Activated naive CD4-positive, alpha-beta T cell treated with Interleukin-2 at 50 U/mL for 16 hours (primary cell): ENCODE data around the gene PET117.
"Not testable (repeated sequence)": the region's sequence is repeated elsewhere in the genome, so short reads cannot be mapped to it uniquely, and the experiment has no call there.

Source experiments
- DNase-seq: peaks from one replicate; pipeline ENCODE4 v3.0.0-alpha.2; 2020

The PET117 gene

GRCh38 chr20:18137412-18138265, at the start of gene PET117, which contains the start of gene KAT14:
Gene PET117, plus strand, starts transcription at chr20:18137863. Its CDS starts 93 bp downstream, at chr20:18137956.
Gene KAT14, plus strand, starts transcription at chr20:18137863. Its CDS starts 4,798 bp downstream, at chr20:18142661.
- peak; percentile 94 for DNase-seq

GRCh38 chr20:18088298-18088697, 49.4 kb upstream of the PET117 start:
- not testable (repeated sequence) for DNase-seq

GRCh38 chr20:18088841-18089240, 48.8 kb upstream of the PET117 start:
- DNase-seq, result not testable (repeated sequence)

GRCh38 chr20:18090044-18090443, 47.6 kb upstream of the PET117 start:
- no peak for DNase-seq

GRCh38 chr20:18090477-18090876, 47.2 kb upstream of the PET117 start:
- DNase-seq, result no peak

GRCh38 chr20:18091623-18092022, 46.0 kb upstream of the PET117 start:
- no peak for DNase-seq

- no peak for DNase-seq
Measured at GRCh38 chr20:18092890-18093289, 44.8 kb upstream of the PET117 start.

- no peak for DNase-seq
Measured at GRCh38 chr20:18093388-18093787, 44.3 kb upstream of the PET117 start.

- DNase-seq, result no peak
Measured at GRCh38 chr20:18094191-18094590, 43.5 kb upstream of the PET117 start.

GRCh38 chr20:18100569-18100968, 37.1 kb upstream of the PET117 start:
- not testable (repeated sequence) for DNase-seq

GRCh38 chr20:18101125-18101810, 36.4 kb upstream of the PET117 start:
- no peak for DNase-seq

GRCh38 chr20:18103497-18103896, 34.2 kb upstream of the PET117 start:
- DNase-seq, result no peak

- no peak for DNase-seq
Measured at GRCh38 chr20:18108326-18108725, 29.3 kb upstream of the PET117 start.

- DNase-seq, result not testable (repeated sequence)
Measured at GRCh38 chr20:18128574-18128973, 9.1 kb upstream of the PET117 start.

GRCh38 chr20:18132663-18133062, 5.0 kb upstream of the PET117 start:
- DNase-seq, result no peak

- no peak for DNase-seq
Measured at GRCh38 chr20:18133962-18134361, 3.7 kb upstream of the PET117 start.

- DNase-seq, result no peak
Measured at GRCh38 chr20:18138266-18138582, 561 bp downstream of the PET117 start.

- no peak for DNase-seq
Measured at GRCh38 chr20:18138639-18139583, 1.2 kb downstream of the PET117 start.

- no peak for DNase-seq
Measured at GRCh38 chr20:18139832-18140231, 2.2 kb downstream of the PET117 start.

GRCh38 chr20:18144541-18145099, 7.0 kb downstream of the PET117 start:
- DNase-seq, result no peak

- no peak for DNase-seq
Measured at GRCh38 chr20:18154342-18154741, 16.7 kb downstream of the PET117 start.

GRCh38 chr20:18156045-18156444, 18.4 kb downstream of the PET117 start:
- no peak for DNase-seq

- DNase-seq, result no peak
Measured at GRCh38 chr20:18164356-18164755, 26.7 kb downstream of the PET117 start.
